ENCODE data around the gene USP25. TPM values are rescaled to one million over a fixed set of nuclear protein-coding genes. Genes with fewer than 3 reads are reported as not detected.

Gene USP25
- total RNA-seq, 3 donors from 2014 or later (not counting 1 experiment from before 2014, with no cell fraction given): 67.0 to 95.4 (median 76.4) TPM

DNA sequence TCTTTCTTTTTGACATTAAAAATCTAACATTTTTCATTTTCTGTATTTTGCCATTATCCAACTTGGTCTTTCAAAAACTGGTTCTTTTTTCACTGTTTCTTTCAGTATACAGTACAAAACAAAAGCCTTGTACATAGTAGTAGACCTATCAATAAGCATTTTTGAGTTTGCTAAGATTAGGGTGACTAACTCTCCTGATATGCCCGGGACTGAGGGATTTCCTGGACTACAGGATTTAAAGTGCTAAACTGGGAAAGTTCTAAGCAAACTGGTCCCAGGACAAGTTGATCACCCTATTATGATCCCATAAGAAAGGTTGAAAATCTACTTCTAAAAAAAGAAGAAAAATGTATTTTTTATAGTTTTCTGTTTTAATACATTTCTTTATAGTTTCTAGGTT lies 120.9 kb downstream of the USP25 start:
- H3K4me1 ChIP-seq (ENCODE audit: control insufficient read depth, insufficient read depth, low read length): no peaks in the 10 kb centered on the region
- Mint-ChIP-seq H3K36me3 (peaks cover 10% of the 10 kb centered on the region), H3K27ac (no peak overlapping the region), H3K4me1 (peaks cover 7% of the 10 kb centered on the region in 2 donors), H3K4me3 (no peak overlapping the region), H3K9me3 (no peaks in the 10 kb centered on the region), H3K27me3 (ENCODE audit: low read depth in 2 of 2) (no peaks in the 10 kb centered on the region)
- WGBS (ENCODE audit: insufficient coverage): 100% methylated on average over 1 of the region's 1 CpG
- peaks cover 26% of the 10 kb centered on the region for H3K36me3 ChIP-seq (ENCODE audit: control insufficient read depth, insufficient read depth, low read length)
- no peak overlapping the region for H3K27ac ChIP-seq (ENCODE audit: low read length)
- no peak overlapping the region for H3K4me3 ChIP-seq (ENCODE audit: low read length)
- DNase-seq: no peak
- no peak for ATAC-seq
- H3K27me3 ChIP-seq (ENCODE audit: control insufficient read depth, insufficient read depth, low read length): no peaks in the 10 kb centered on the region
- no peaks in the 10 kb centered on the region for H3K9me3 ChIP-seq (ENCODE audit: control insufficient read depth, insufficient read depth, low read length)
- TF ChIP-seq, protein P1, sequence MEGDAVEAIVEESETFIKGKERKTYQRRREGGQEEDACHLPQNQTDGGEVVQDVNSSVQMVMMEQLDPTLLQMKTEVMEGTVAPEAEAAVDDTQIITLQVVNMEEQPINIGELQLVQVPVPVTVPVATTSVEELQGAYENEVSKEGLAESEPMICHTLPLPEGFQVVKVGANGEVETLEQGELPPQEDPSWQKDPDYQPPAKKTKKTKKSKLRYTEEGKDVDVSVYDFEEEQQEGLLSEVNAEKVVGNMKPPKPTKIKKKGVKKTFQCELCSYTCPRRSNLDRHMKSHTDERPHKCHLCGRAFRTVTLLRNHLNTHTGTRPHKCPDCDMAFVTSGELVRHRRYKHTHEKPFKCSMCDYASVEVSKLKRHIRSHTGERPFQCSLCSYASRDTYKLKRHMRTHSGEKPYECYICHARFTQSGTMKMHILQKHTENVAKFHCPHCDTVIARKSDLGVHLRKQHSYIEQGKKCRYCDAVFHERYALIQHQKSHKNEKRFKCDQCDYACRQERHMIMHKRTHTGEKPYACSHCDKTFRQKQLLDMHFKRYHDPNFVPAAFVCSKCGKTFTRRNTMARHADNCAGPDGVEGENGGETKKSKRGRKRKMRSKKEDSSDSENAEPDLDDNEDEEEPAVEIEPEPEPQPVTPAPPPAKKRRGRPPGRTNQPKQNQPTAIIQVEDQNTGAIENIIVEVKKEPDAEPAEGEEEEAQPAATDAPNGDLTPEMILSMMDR (IDR thresholded peaks at IDR 0.05): no peak
- intact Hi-C loops (cut with micrococcal nuclease): no loop called here

DNA sequence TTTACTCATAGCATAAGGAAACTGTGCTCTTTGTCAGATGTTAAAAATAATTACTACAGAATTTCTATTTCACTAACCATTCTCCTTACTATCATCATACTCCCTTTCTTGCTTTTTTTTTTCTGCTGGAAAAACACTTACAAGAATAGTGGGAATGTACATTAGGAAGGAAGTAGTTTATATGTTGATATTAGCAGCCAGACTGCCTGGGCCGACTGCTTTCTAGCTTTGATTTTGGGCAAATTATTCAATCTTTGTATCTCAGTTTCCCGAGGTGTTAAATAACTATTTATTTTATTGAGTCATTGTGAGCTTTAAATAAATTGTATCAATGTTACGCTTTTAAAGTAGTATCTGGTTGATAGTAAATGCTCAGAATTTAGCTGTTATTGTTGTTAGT lies 122.4 kb downstream of the USP25 start:
- WGBS (ENCODE audit: insufficient coverage): 96% methylated on average over 3 of the region's 3 CpGs
- intact Hi-C loops (cut with micrococcal nuclease): no loop called here
- DNase-seq: no peak
- H3K4me3 ChIP-seq (ENCODE audit: low read length): no peak overlapping the region
- TF ChIP-seq, protein P1 (IDR thresholded peaks at IDR 0.05): no peak
- Mint-ChIP-seq H3K4me3 (no peak overlapping the region), H3K27me3 (ENCODE audit: low read depth in 2 of 2) (no peaks in the 10 kb centered on the region), H3K4me1 (peaks cover 7% of the 10 kb centered on the region in 2 donors), H3K9me3 (no peaks in the 10 kb centered on the region), H3K36me3 (peaks cover 10% of the 10 kb centered on the region), H3K27ac (no peak overlapping the region)
- H3K27ac ChIP-seq (ENCODE audit: low read length): no peak overlapping the region
- H3K27me3 ChIP-seq (ENCODE audit: control insufficient read depth, insufficient read depth, low read length): no peaks in the 10 kb centered on the region
- ATAC-seq: no peak
- H3K36me3 ChIP-seq (ENCODE audit: control insufficient read depth, insufficient read depth, low read length): peaks cover 26% of the 10 kb centered on the region
- no peaks in the 10 kb centered on the region for H3K9me3 ChIP-seq (ENCODE audit: control insufficient read depth, insufficient read depth, low read length)
- no peaks in the 10 kb centered on the region for H3K4me1 ChIP-seq (ENCODE audit: control insufficient read depth, insufficient read depth, low read length)

DNA sequence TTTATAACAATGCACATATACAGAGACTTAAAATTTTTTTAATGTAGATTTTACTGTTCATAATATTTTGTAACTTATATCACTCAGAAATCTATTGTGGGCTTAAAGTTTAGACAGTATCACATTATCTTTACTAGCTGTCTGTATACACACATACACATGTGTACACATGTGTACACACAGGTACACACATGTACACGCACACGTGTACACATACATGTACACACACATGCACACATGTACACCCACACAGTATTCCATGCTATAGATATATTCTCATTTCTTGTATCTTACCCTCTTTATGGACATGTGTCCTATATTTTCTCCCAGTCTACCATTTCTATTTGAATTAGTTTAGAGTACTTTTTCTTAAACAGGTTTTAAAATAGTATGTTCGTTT lies 123.3 kb downstream of the USP25 start:
- DNase-seq: no peak
- H3K4me3 Mint-ChIP-seq: no peak overlapping the region
- no peaks in the 10 kb centered on the region for H3K27me3 Mint-ChIP-seq (ENCODE audit: low read depth in 2 of 2)
- TF ChIP-seq, protein P1 (IDR thresholded peaks at IDR 0.05): no peak
- Histone ChIP-seq H3K27ac (ENCODE audit: low read length) (no peak overlapping the region), H3K27me3 (ENCODE audit: control insufficient read depth, insufficient read depth, low read length) (no peaks in the 10 kb centered on the region), H3K4me1 (ENCODE audit: control insufficient read depth, insufficient read depth, low read length) (no peaks in the 10 kb centered on the region), H3K4me3 (ENCODE audit: low read length) (no peak overlapping the region), H3K9me3 (ENCODE audit: control insufficient read depth, insufficient read depth, low read length) (no peaks in the 10 kb centered on the region), H3K36me3 (ENCODE audit: control insufficient read depth, insufficient read depth, low read length) (peaks cover 24% of the 10 kb centered on the region)
- H3K9me3 Mint-ChIP-seq: no peaks in the 10 kb centered on the region
- H3K4me1 Mint-ChIP-seq: peaks cover 11 to 12% of the 10 kb centered on the region in 2 donors
- H3K27ac Mint-ChIP-seq: no peak overlapping the region
- intact Hi-C loops (cut with micrococcal nuclease): no loop called here
- peaks cover 10% of the 10 kb centered on the region for H3K36me3 Mint-ChIP-seq
- 100% methylated on average over 2 of the region's 3 CpGs for WGBS (ENCODE audit: insufficient coverage)
- no peak for ATAC-seq

DNA sequence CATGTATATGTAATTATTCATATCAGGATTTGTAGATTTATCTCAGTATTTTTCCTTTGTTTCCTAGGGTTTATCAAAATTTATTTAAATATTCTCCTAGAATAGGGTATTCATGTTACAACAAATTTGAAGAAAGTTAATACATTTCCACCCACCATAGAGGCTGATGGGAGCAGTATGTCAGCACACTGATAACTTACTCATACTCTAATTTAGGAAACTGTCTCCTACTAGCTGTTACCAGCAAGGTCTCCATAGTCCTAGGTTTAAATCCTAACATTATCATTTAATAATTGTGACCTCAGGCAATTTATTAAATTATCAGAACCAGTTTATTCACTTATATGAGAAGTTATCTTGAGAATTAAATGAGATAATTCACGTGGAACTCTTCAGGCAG lies 127.0 kb downstream of the USP25 start:
- peaks cover 10% of the 10 kb centered on the region for H3K36me3 Mint-ChIP-seq
- peak overlapping the region in 1 of 2 donors; percentile 16 for H3K27ac Mint-ChIP-seq
- no peak overlapping the region for H3K4me3 Mint-ChIP-seq
- WGBS (ENCODE audit: insufficient coverage): no CpG with 5 or more reads among the region's 1 CpG
- intact Hi-C loops (cut with micrococcal nuclease): no loop called here
- no peaks in the 10 kb centered on the region for H3K4me1 ChIP-seq (ENCODE audit: control insufficient read depth, insufficient read depth, low read length)
- peaks cover 11 to 15% of the 10 kb centered on the region in 2 donors for H3K4me1 Mint-ChIP-seq
- H3K9me3 ChIP-seq (ENCODE audit: control insufficient read depth, insufficient read depth, low read length): no peaks in the 10 kb centered on the region
- no peaks in the 10 kb centered on the region for H3K27me3 ChIP-seq (ENCODE audit: control insufficient read depth, insufficient read depth, low read length)
- H3K9me3 Mint-ChIP-seq: no peaks in the 10 kb centered on the region
- DNase-seq (no peak), ATAC-seq (no peak)
- peaks cover 15% of the 10 kb centered on the region for H3K36me3 ChIP-seq (ENCODE audit: control insufficient read depth, insufficient read depth, low read length)
- no peaks in the 10 kb centered on the region for H3K27me3 Mint-ChIP-seq (ENCODE audit: low read depth in 2 of 2)
- TF ChIP-seq, protein P1 (IDR thresholded peaks at IDR 0.05): no peak
- no peak overlapping the region for H3K27ac ChIP-seq (ENCODE audit: low read length)
- H3K4me3 ChIP-seq (ENCODE audit: low read length): no peak overlapping the region
